Prostate gland (tissue), 2 donors: ENCODE results near the gene THRAP3.

ENCODE experiments used
- POLR2A ChIP-seq: fragments of 450-650 bp; IDR thresholded peaks from one replicate; pipeline ENCODE4 v1.6.1; 2016; ENCODE audit warnings: antibody characterized with exemption, mild to moderate bottlenecking
- TF ChIP-seq, protein P1 (sequence below), 4 experiments: fragments of 200-600 bp in 2 of 4; fragments of 450-650 bp in 2 of 4; sonication (generic) in 2 of 4; IDR thresholded peaks; 1 replicate in 3 of 4; 2 replicates in 1 of 4; pipeline ENCODE4 v1.5.1; 2016 to 2019; ENCODE audit warnings: antibody characterized with exemption in 4 of 4, mild to moderate bottlenecking in 2 of 4, moderate library complexity in 2 of 4

DNA sequence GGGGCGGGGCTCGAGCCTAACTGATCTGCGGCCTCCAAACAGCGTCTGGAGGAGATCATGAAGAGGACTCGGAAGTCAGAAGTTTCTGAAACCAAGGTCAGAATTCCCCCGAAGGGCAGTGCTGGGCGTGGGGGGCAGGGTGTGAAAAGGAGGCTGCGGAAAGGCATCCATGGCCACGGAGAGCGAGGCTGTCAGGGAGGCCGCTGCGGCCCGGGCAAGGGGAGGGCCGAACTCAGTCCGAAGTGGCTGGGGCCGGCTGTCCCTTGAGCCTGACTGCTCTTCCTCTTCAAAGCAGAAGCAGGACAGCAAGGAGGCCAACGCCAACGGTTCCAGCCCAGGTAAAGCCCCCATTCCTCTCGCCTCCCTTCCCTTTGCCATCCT lies 45.0 kb upstream of the THRAP3 start:
- no peak for TF ChIP-seq POLR2A
- TF ChIP-seq, protein P1, sequence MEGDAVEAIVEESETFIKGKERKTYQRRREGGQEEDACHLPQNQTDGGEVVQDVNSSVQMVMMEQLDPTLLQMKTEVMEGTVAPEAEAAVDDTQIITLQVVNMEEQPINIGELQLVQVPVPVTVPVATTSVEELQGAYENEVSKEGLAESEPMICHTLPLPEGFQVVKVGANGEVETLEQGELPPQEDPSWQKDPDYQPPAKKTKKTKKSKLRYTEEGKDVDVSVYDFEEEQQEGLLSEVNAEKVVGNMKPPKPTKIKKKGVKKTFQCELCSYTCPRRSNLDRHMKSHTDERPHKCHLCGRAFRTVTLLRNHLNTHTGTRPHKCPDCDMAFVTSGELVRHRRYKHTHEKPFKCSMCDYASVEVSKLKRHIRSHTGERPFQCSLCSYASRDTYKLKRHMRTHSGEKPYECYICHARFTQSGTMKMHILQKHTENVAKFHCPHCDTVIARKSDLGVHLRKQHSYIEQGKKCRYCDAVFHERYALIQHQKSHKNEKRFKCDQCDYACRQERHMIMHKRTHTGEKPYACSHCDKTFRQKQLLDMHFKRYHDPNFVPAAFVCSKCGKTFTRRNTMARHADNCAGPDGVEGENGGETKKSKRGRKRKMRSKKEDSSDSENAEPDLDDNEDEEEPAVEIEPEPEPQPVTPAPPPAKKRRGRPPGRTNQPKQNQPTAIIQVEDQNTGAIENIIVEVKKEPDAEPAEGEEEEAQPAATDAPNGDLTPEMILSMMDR (IDR thresholded peaks at IDR 0.05), result no peak
